SK-N-SH (cell line): ENCODE results near the gene SLC66A3. TPM values are rescaled to one million over a fixed set of nuclear protein-coding genes. Genes with fewer than 3 reads are reported as not detected.

Experiments used
- CTCF ChIA-PET: fragments of 300-600, 350-600 bp; formaldehyde crosslinking; extraction: SDS; loops from one replicate; lab custom pipeline; 2021; lab: Yijun Ruan, JAX
- POLR2A ChIA-PET: fragments of 350-600 bp; sonication (Branson Sonifier 250); formaldehyde crosslinking; extraction: SDS; loops from one replicate; lab custom pipeline; 2020; ENCODE audit warnings: antibody characterized with exemption, inconsistent platforms; lab: Yijun Ruan, JAX
- DNase-seq: peaks from one replicate; pipeline ENCODE4 v3.0.0; 2012
- H2AFZ ChIP-seq: fragments of 200-600 bp; sonication (generic); 2 replicates; pipeline ENCODE4 v1.8.1; 2016; ENCODE audit warnings: antibody characterized with exemption, mild to moderate bottlenecking, low read depth
- H3F3A ChIP-seq: fragments of 200-600 bp; sonication (generic); replicated peaks from 2 replicates; pipeline ENCODE3; 2016; ENCODE audit warnings: antibody characterized with exemption, mild to moderate bottlenecking; ENCODE audit not compliant: insufficient read depth
- H3K27ac ChIP-seq, 2 experiments: fragments of 200-500 bp in 1 of 2; fragments of 200-600 bp in 1 of 2; sonication (Bioruptor generic) in 1 of 2; sonication (generic), shearing (Covaris generic) in 1 of 2; 2 replicates each; pipeline versions ENCODE4 v1.5.1 to v1.6.1; 2014 to 2016; ENCODE audit warnings: low read depth in 2 of 2, inconsistent platforms in 1 of 2, low read length in 1 of 2, mild to moderate bottlenecking in 1 of 2, mixed read lengths in 1 of 2
- H3K27me3 ChIP-seq: fragments of 200-600 bp; sonication (generic), shearing (Covaris generic); 2 replicates; pipeline ENCODE4 v1.6.1; 2016; ENCODE audit warnings: mixed run types; ENCODE audit not compliant: insufficient read depth
- H3K36me3 ChIP-seq, 2 experiments: fragments of 200-500 bp in 1 of 2; fragments of 200-600 bp in 1 of 2; sonication (Bioruptor generic) in 1 of 2; sonication (generic) in 1 of 2; replicated peaks in 1 of 2; 2 replicates each; pipeline versions ENCODE3 to v1.5.1; 2014 to 2016; ENCODE audit warnings: low read length in 1 of 2, mild to moderate bottlenecking in 1 of 2; ENCODE audit not compliant: insufficient read depth in 2 of 2, control insufficient read depth in 1 of 2
- H3K4me1 ChIP-seq, 2 experiments: fragments of 200-500 bp in 1 of 2; fragments of 200-600 bp in 1 of 2; sonication (Bioruptor generic) in 1 of 2; sonication (generic), shearing (Covaris generic) in 1 of 2; 2 replicates each; pipeline versions ENCODE4 v1.5.1 to v1.6.1; 2014 to 2016; ENCODE audit warnings: low read depth in 1 of 2, low read length in 1 of 2, mixed run types in 1 of 2; ENCODE audit not compliant: insufficient read depth in 2 of 2, control insufficient read depth in 1 of 2
- H3K4me2 ChIP-seq: fragments of 200-600 bp; sonication (generic), shearing (Covaris generic); 2 replicates; pipeline ENCODE4 v1.6.1; 2017; ENCODE audit warnings: mixed run types
- H3K4me3 ChIP-seq, 2 experiments: fragments of 200-500 bp in 1 of 2; fragments of 200-600 bp in 1 of 2; sonication (Bioruptor generic) in 1 of 2; sonication (generic), shearing (Covaris generic) in 1 of 2; 2 replicates each; pipeline versions ENCODE4 v1.5.1 to v1.8.1; 2014 to 2016; ENCODE audit warnings: low read depth in 2 of 2, inconsistent platforms in 1 of 2, low read length in 1 of 2, mild to moderate bottlenecking in 1 of 2, mixed read lengths in 1 of 2, moderate library complexity in 1 of 2
- H3K79me2 ChIP-seq: fragments of 200-600 bp; sonication (generic); 2 replicates; pipeline ENCODE4 v1.8.1; 2017; ENCODE audit warnings: mild to moderate bottlenecking; ENCODE audit not compliant: insufficient read depth
- H3K9ac ChIP-seq: fragments of 200-600 bp; sonication (generic); 2 replicates; pipeline ENCODE4 v1.6.1; 2017; ENCODE audit warnings: mixed run types
- H3K9me2 ChIP-seq: fragments of 200-600 bp; sonication (generic); 2 replicates; pipeline ENCODE4 v1.6.1; 2017; ENCODE audit warnings: mixed run types
- H3K9me3 ChIP-seq: fragments of 200-600 bp; sonication (generic); 2 replicates; pipeline ENCODE4 v1.6.1; 2017; ENCODE audit warnings: mixed run types, mild to moderate bottlenecking, moderate library complexity
- H4K20me1 ChIP-seq: fragments of 200-600 bp; sonication (generic); 2 replicates; pipeline ENCODE4 v1.6.1; 2017; ENCODE audit warnings: mild to moderate bottlenecking, mixed run types; ENCODE audit not compliant: insufficient read depth
- CTCF ChIP-seq: fragments of 200-600 bp; sonication (generic); IDR thresholded peaks from 2 replicates; pipeline ENCODE4 v1.6.1; 2017; ENCODE audit warnings: antibody characterized with exemption, mild to moderate bottlenecking, moderate library complexity
- FOSL2 ChIP-seq: IDR thresholded peaks from 2 replicates; pipeline ENCODE4 v1.4.0; 2012; ENCODE audit warnings: low read depth, mild to moderate bottlenecking, moderate library complexity, borderline replicate concordance
- FOXM1 ChIP-seq: IDR thresholded peaks from 2 replicates; pipeline ENCODE4 v1.4.0; 2012; ENCODE audit warnings: low read depth, mild to moderate bottlenecking
- GATA2 ChIP-seq: sonication (generic); formaldehyde crosslinking; IDR thresholded peaks from 2 replicates; pipeline ENCODE4 v1.5.0; 2020; ENCODE audit warnings: mild to moderate bottlenecking, missing genetic modification reagents
- IRF3 ChIP-seq: fragments of 150-350 bp; IDR thresholded peaks from 2 replicates; pipeline ENCODE4 v1.6.1; 2016; ENCODE audit warnings: mild to moderate bottlenecking, low read depth, low read length
- MAX ChIP-seq: IDR thresholded peaks from 2 replicates; pipeline ENCODE4 v1.4.0; 2012; ENCODE audit warnings: low read depth
- MEF2A ChIP-seq: IDR thresholded peaks from 2 replicates; pipeline ENCODE4 v1.4.0; 2012; ENCODE audit warnings: low read depth, borderline replicate concordance
- NFIC ChIP-seq: IDR thresholded peaks from 2 replicates; pipeline ENCODE4 v1.4.0; 2012; ENCODE audit warnings: borderline replicate concordance
- REST ChIP-seq: IDR thresholded peaks from 2 replicates; pipeline ENCODE4 v1.6.1; 2012; ENCODE audit warnings: mild to moderate bottlenecking, low read depth, low read length, moderate library complexity
- SIN3A ChIP-seq: IDR thresholded peaks from 2 replicates; pipeline ENCODE4 v1.6.1; 2012; ENCODE audit warnings: low read depth, mild to moderate bottlenecking, low read length, moderate library complexity, borderline replicate concordance
- TAF1 ChIP-seq: IDR thresholded peaks from 2 replicates; pipeline ENCODE4 v1.6.1; 2012; ENCODE audit warnings: low read depth, mild to moderate bottlenecking, low read length, moderate library complexity, borderline replicate concordance
- WGBS: methylation state at CpG from one replicate; pipeline ENCODE4 v1.1.6; 2017; ENCODE audit warnings: low lambda C conversion rate; 5-methylcytosine and 5-hydroxymethylcytosine counted together
- polyA plus RNA-seq, 3 experiments: library from polyadenylated mRNA; depleted of rRNA; stranded (reverse); fragments of >200 nt; gene quantifications; 2 replicates each; pipeline ENCODE4 v1.2.3, GENCODE V29; 2012

Gene SLC66A3
- polyA plus RNA-seq, 1 of the 3 experiments (the other 2 are of a cell fraction) = 49.0 TPM

- TF ChIP-seq CTCF (no peak), MAX (no peak), FOXM1 (no peak), REST (no peak), FOSL2 (no peak), TAF1 (no peak), SIN3A (no peak), NFIC (no peak), MEF2A (no peak), GATA2 (CRISPR knock-in tag) (no peak)
Observed at GRCh38 chr2:11121099-11121822, 34.0 kb upstream of the SLC66A3 start (continued).

- POLR2A ChIA-PET = no interaction called here
Observed at GRCh38 chr2:11121823-11122155, 33.5 kb upstream of the SLC66A3 start.

More at GRCh38 chr2:11121823-11122155, 33.5 kb upstream of the SLC66A3 start:
- TF ChIP-seq IRF3 = no peak
- TF ChIP-seq, all 33 proteins: peak for 0
- H3K27ac ChIP-seq = no peak overlapping the region
- no peaks in the 10 kb centered on the region for H3K27me3 ChIP-seq
- CTCF ChIA-PET = interaction anchor here (0.9 to 20.8 kb wide), 7 partner anchors 11 to 301 kb away, joined by 3 to 666 read pairs (median 7); partner anchors contain the start of gene KCNF1
- H3K9me3 ChIP-seq = no peaks in the 10 kb centered on the region
- no peaks in the 10 kb centered on the region for H3K79me2 ChIP-seq
- H3K9me2 ChIP-seq = no peaks in the 10 kb centered on the region
- no peaks in the 10 kb centered on the region for H3F3A ChIP-seq
- H2AFZ ChIP-seq = no peak overlapping the region
- H3K4me1 ChIP-seq = no peaks in the 10 kb centered on the region; a peak in 1 of 4 replicates
- no peaks in the 10 kb centered on the region for H4K20me1 ChIP-seq
- H3K4me2 ChIP-seq = no peak overlapping the region
- no peaks in the 10 kb centered on the region for H3K36me3 ChIP-seq
- no peak overlapping the region for H3K9ac ChIP-seq
- no peak for DNase-seq
- WGBS = 77% methylated on average over 7 of the region's 7 CpGs
- H3K4me3 ChIP-seq = no peak overlapping the region
